GM23338 (cell line): ENCODE data around the gene IDH2. TPM values are rescaled to one million over a fixed set of nuclear protein-coding genes. Genes with fewer than 3 reads are reported as not detected.
"Not testable (repeated sequence)": the region's sequence is repeated elsewhere in the genome, so short reads cannot be mapped to it uniquely, and the experiment has no call there.

ENCODE experiments used
- ATAC-seq: fragments of 200-7000 bp; cut with Tn5 transposase; 3 replicates; pipeline ENCODE4 v1.9.1; 2020
- DNase-seq: peaks from one replicate; pipeline ENCODE4 v3.0.0-alpha.2; 2015; ENCODE audit warnings: low spot score
- H2AFZ ChIP-seq: fragments of 200-600 bp; sonication (generic); 2 replicates; pipeline ENCODE4 v1.8.0; 2016; ENCODE audit warnings: antibody characterized with exemption, mild to moderate bottlenecking, moderate library complexity
- H3F3A ChIP-seq: fragments of 200-600 bp; sonication (generic); replicated peaks from 2 replicates; pipeline ENCODE4 v1.8.0; 2017; ENCODE audit warnings: antibody characterized with exemption, mixed run types, low read depth
- H3K27ac ChIP-seq: fragments of 200-600 bp; sonication (generic); 2 replicates; pipeline ENCODE4 v1.6.1; 2016; ENCODE audit warnings: low read depth
- H3K27me3 ChIP-seq: fragments of 200-600 bp; sonication (generic); 2 replicates; pipeline ENCODE4 v1.8.0; 2016; ENCODE audit warnings: mild to moderate bottlenecking, mixed run types, moderate library complexity; ENCODE audit not compliant: insufficient read depth
- H3K36me3 ChIP-seq: fragments of 200-600 bp; sonication (generic); 2 replicates; pipeline ENCODE4 v1.8.0; 2016; ENCODE audit warnings: mild to moderate bottlenecking; ENCODE audit not compliant: insufficient read depth
- H3K4me1 ChIP-seq: fragments of 200-600 bp; sonication (generic); 2 replicates; pipeline ENCODE4 v1.8.0; 2016; ENCODE audit warnings: mild to moderate bottlenecking, moderate library complexity; ENCODE audit not compliant: insufficient read depth
- H3K4me2 ChIP-seq: fragments of 200-600 bp; sonication (generic); 2 replicates; pipeline ENCODE4 v1.7.1; 2017; ENCODE audit warnings: mixed run types
- H3K4me3 ChIP-seq: fragments of 200-600 bp; sonication (generic); 2 replicates; pipeline ENCODE4 v1.6.1; 2016; ENCODE audit warnings: mixed run types
- H3K79me2 ChIP-seq: fragments of 200-600 bp; sonication (generic); replicated peaks from 2 replicates; pipeline ENCODE4 v1.8.0; 2017; ENCODE audit warnings: mild to moderate bottlenecking; ENCODE audit not compliant: insufficient read depth
- H3K9me2 ChIP-seq: fragments of 200-600 bp; sonication (generic); 2 replicates; pipeline ENCODE4 v1.8.0; 2017; ENCODE audit not compliant: insufficient read depth
- H4K20me1 ChIP-seq: fragments of 200-600 bp; sonication (generic); replicated peaks from 2 replicates; pipeline ENCODE4 v1.8.0; 2017; ENCODE audit warnings: mild to moderate bottlenecking; ENCODE audit not compliant: insufficient read depth
- H3K27ac Mint-ChIP-seq: 2 replicates; pipeline ENCODE4 v1.8.0; 2020; ENCODE audit warnings: inconsistent platforms, mild to moderate bottlenecking, moderate library complexity, mixed read lengths
- H3K27me3 Mint-ChIP-seq: 3 replicates; pipeline ENCODE4 v1.8.0; 2022; ENCODE audit warnings: low read depth, mild to moderate bottlenecking, moderate library complexity, mixed read lengths, inconsistent platforms; ENCODE audit not compliant: insufficient read depth, poor library complexity
- H3K36me3 Mint-ChIP-seq: 3 replicates; pipeline ENCODE4 v1.8.0; 2021; ENCODE audit warnings: low read depth, mild to moderate bottlenecking, inconsistent platforms, moderate library complexity, mixed read lengths
- H3K4me1 Mint-ChIP-seq: 3 replicates; pipeline ENCODE4 v1.8.0; 2020; ENCODE audit warnings: mild to moderate bottlenecking, inconsistent platforms, mixed read lengths
- H3K4me3 Mint-ChIP-seq: 3 replicates; pipeline ENCODE4 v1.8.0; 2021; ENCODE audit warnings: moderate library complexity, mild to moderate bottlenecking, inconsistent platforms, mixed read lengths
- H3K9me3 Mint-ChIP-seq: 3 replicates; pipeline ENCODE4 v1.8.0; 2020; ENCODE audit warnings: moderate library complexity, mild to moderate bottlenecking, inconsistent platforms, mixed read lengths
- CREB1 ChIP-seq: fragments of 250-450 bp; sonication (Bioruptor Pico); IDR thresholded peaks from 2 replicates; pipeline ENCODE4 v1.5.0; 2020; ENCODE audit warnings: low read depth, mild to moderate bottlenecking, moderate library complexity
- EZH2 ChIP-seq: fragments of 200-600 bp; sonication (generic); IDR thresholded peaks from one replicate; pipeline ENCODE4 v1.8.0; 2017; ENCODE audit warnings: antibody characterized with exemption, mild to moderate bottlenecking, low read depth; ENCODE audit not compliant: unreplicated experiment
- EZH2phosphoT487 ChIP-seq: fragments of 200-600 bp; sonication (generic); IDR thresholded peaks from one replicate; pipeline ENCODE4 v1.8.1; 2018; ENCODE audit warnings: antibody characterized with exemption; ENCODE audit not compliant: unreplicated experiment
- JUNB ChIP-seq: IDR thresholded peaks from one replicate; pipeline ENCODE4 v1.6.1; 2016; ENCODE audit warnings: antibody characterized with exemption; ENCODE audit not compliant: unreplicated experiment
- NANOG ChIP-seq: IDR thresholded peaks from 2 replicates; pipeline ENCODE4 v1.6.1; 2016; ENCODE audit warnings: antibody characterized with exemption, borderline replicate concordance
- POLR2AphosphoS5 ChIP-seq: IDR thresholded peaks from 2 replicates; pipeline ENCODE4 v1.6.1; 2016; ENCODE audit warnings: antibody characterized with exemption, low read depth
- STAT1 ChIP-seq: IDR thresholded peaks from one replicate; pipeline ENCODE4 v1.6.1; 2016; ENCODE audit warnings: antibody characterized with exemption; ENCODE audit not compliant: unreplicated experiment
- ZNF114 ChIP-seq: fragments of 250-450 bp; sonication (Bioruptor Pico); IDR thresholded peaks from 2 replicates; pipeline ENCODE4 v1.5.0; 2020; ENCODE audit warnings: mild to moderate bottlenecking, moderate library complexity
- ZNF331 ChIP-seq: fragments of 250-450 bp; sonication (Bioruptor Pico); IDR thresholded peaks from 2 replicates; pipeline ENCODE4 v1.5.0; 2020; ENCODE audit warnings: low read depth, mild to moderate bottlenecking, moderate library complexity
- long read RNA-seq: library from polyadenylated mRNA; unstranded; transcript quantifications from one replicate; pipeline ENCODE4 v2.0.0, GENCODE V29; 2020; ENCODE audit not compliant: unreplicated experiment
- polyA plus RNA-seq: library from polyadenylated mRNA; unstranded; fragments of >200 nt; fragmentation: Nextera tagmentation; extraction: Ambion mirVana; gene quantifications from 2 replicates; pipeline ENCODE4 v1.2.1, GENCODE V29; 2016
- total RNA-seq: library from RNA; depleted of rRNA; stranded (reverse); fragments of >200 nt; shearing (Covaris generic); gene quantifications from 2 replicates; pipeline ENCODE4 v1.2.3, GENCODE V29; 2014; rRNA removed
- TF ChIP-seq, protein P1 (sequence below), 2 experiments: fragments of 200-600 bp in 1 of 2; sonication (generic) in 1 of 2; conservative IDR thresholded peaks; 2 replicates each; pipeline versions ENCODE4 v1.5.1 to v1.6.1; 2016 to 2017; ENCODE audit warnings: antibody characterized with exemption in 2 of 2, low read depth in 2 of 2, mild to moderate bottlenecking in 2 of 2, moderate library complexity in 1 of 2

The IDH2 gene
- 63.6 and 64.0 TPM in 2 replicates for total RNA-seq
- polyA plus RNA-seq: 54.9 and 58.1 TPM in 2 replicates
- long read RNA-seq, transcript IDH2-201 (11 exons, 2,694 nt): major isoform, 81 of 88 reads
- long read RNA-seq, partial matches to known transcripts: 2 of 88 reads
- long read RNA-seq, other reads (novel, unspliced or antisense): 4 of 88 reads

DNA sequence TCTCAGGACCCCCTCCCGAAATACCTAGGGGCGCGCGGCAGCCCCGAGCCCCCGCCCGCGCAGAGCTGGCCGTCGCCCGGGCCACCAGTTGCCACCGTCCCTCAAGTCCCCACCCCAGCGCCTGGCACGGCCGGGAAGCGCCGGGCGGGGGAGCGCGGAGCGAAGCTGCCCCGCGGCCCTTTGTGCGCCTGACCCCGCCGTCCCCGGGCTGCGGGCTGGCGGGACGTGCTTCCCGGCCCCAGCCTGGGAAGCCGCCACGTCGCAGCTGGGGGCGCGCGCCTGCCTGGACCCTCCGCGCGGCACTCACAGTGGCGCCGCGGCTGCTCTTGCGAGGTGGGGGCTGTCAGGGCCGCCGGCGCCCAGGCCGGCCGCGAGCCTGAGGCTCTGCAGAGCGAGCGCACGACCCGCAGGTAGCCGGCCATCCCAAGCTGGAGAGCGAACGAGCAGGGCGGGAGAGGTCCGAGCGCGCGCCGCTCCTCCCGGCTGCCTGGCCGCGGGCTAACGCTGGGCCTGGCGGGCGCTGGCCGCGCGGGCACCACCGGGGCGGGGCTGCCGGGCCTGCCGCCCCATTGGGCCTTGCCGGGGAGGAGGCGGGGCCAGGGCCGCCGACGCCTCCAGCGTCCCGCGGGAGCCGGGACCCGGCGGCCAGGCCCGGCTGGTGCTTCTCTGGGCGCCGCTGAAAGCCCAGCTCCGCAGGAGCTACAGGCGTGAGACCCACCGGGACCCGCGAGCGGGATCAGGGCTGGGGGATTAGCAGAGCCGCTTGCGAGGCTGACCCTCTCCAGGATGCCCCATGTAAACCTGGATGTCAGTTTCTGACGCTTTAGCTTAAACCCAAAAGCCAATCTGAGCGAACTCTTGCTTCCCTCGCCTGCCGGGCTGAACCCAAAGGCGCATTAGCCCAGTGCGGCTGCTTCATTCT lies at the start of gene IDH2:
TSS of gene IDH2 (minus strand) at position 500 of the 922 bp plus-strand sequence. CDS start at position 422, 78 bp downstream.
- H3K27ac Mint-ChIP-seq: no peak within 1 kb of the TSS
- DNase-seq: peak; percentile 93
- TF ChIP-seq, protein P1, sequence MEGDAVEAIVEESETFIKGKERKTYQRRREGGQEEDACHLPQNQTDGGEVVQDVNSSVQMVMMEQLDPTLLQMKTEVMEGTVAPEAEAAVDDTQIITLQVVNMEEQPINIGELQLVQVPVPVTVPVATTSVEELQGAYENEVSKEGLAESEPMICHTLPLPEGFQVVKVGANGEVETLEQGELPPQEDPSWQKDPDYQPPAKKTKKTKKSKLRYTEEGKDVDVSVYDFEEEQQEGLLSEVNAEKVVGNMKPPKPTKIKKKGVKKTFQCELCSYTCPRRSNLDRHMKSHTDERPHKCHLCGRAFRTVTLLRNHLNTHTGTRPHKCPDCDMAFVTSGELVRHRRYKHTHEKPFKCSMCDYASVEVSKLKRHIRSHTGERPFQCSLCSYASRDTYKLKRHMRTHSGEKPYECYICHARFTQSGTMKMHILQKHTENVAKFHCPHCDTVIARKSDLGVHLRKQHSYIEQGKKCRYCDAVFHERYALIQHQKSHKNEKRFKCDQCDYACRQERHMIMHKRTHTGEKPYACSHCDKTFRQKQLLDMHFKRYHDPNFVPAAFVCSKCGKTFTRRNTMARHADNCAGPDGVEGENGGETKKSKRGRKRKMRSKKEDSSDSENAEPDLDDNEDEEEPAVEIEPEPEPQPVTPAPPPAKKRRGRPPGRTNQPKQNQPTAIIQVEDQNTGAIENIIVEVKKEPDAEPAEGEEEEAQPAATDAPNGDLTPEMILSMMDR (conservative IDR thresholded peaks at IDR 0.05; ENCODE audit: low read depth in 2 of 2): no peak
- TF ChIP-seq POLR2AphosphoS5: peak; percentile 87
- H3K27me3 ChIP-seq: peaks cover 38% of the 10 kb centered on the region
- H3K27ac ChIP-seq: no peak within 1 kb of the TSS
- H3K36me3 ChIP-seq: no peaks in the 10 kb centered on the region
- peak within 1 kb of the TSS; percentile 83 for H3K4me3 ChIP-seq
- peak within 1 kb of the TSS; percentile 94 for H3K4me2 ChIP-seq
- H4K20me1 ChIP-seq: peaks cover 13% of the 10 kb centered on the region
- peaks cover 5% of the 10 kb centered on the region; the same call in 1 of the 2 replicates for H3K79me2 ChIP-seq
- no peaks in the 10 kb centered on the region; the same call in 2 of the 3 replicates for H3K9me3 Mint-ChIP-seq
- H3K36me3 Mint-ChIP-seq: no peaks in the 10 kb centered on the region
- H2AFZ ChIP-seq: peak within 1 kb of the TSS; percentile 96
- H3K27me3 Mint-ChIP-seq: peaks cover 28% of the 10 kb centered on the region
- peak within 1 kb of the TSS; percentile 78 for H3K4me3 Mint-ChIP-seq
- H3K4me1 Mint-ChIP-seq: peaks cover 36% of the 10 kb centered on the region
- peaks cover 11% of the 10 kb centered on the region for H3K4me1 ChIP-seq
- H3F3A ChIP-seq: peaks cover 17% of the 10 kb centered on the region
- peak; percentile 86 for ATAC-seq
- H3K9me2 ChIP-seq: no peaks in the 10 kb centered on the region

- H3K4me1 Mint-ChIP-seq: peaks cover 26% of the 10 kb centered on the region
- Histone ChIP-seq H3K4me1 (peaks cover 20% of the 10 kb centered on the region), H2AFZ (peak overlapping the region; percentile 84)
- H3K9me2 ChIP-seq, H4K20me1 ChIP-seq, H3K27me3 ChIP-seq, H3K36me3 ChIP-seq, DNase-seq, ATAC-seq, H3K4me3 ChIP-seq, H3K4me3 Mint-ChIP-seq, H3K36me3 Mint-ChIP-seq, H3K27ac ChIP-seq, H3F3A ChIP-seq, H3K27ac Mint-ChIP-seq, H3K9me3 Mint-ChIP-seq, H3K4me2 ChIP-seq, H3K79me2 ChIP-seq, H3K27me3 Mint-ChIP-seq: not testable (repeated sequence)
Measured at GRCh38 chr15:90150551-90150950, 48.3 kb upstream of the IDH2 start.

GRCh38 chr15:90149609-90150340 lies 47.5 kb upstream of the IDH2 start:
- H3K9me3 Mint-ChIP-seq: no peaks in the 10 kb centered on the region; the same call in 1 of the 3 replicates
- Histone ChIP-seq H3K36me3 (no peaks in the 10 kb centered on the region), H3K27me3 (no peaks in the 10 kb centered on the region), H3K79me2 (no peaks in the 10 kb centered on the region), H3K4me3 (no peak overlapping the region), H3K4me2 (no peak overlapping the region), H3K27ac (no peak overlapping the region), H4K20me1 (no peaks in the 10 kb centered on the region), H2AFZ (peak overlapping the region; percentile 84), H3K4me1 (peaks cover 20% of the 10 kb centered on the region), H3F3A (0 out of 2 replicates have a peak, but pooled peaks cover 9% of the 10 kb centered on the region), H3K9me2 (no peaks in the 10 kb centered on the region)
- peaks cover 26% of the 10 kb centered on the region for H3K4me1 Mint-ChIP-seq
- no peak overlapping the region for H3K27ac Mint-ChIP-seq
- DNase-seq (no peak), ATAC-seq (no peak)
- peaks cover 8% of the 10 kb centered on the region for H3K27me3 Mint-ChIP-seq
- no peaks in the 10 kb centered on the region for H3K36me3 Mint-ChIP-seq
- H3K4me3 Mint-ChIP-seq: no peak overlapping the region
- TF ChIP-seq NANOG (no peak), JUNB (no peak), STAT1 (no peak), CREB1 (CRISPR knock-in tag) (no peak), ZNF331 (CRISPR knock-in tag) (no peak), EZH2 (no peak), POLR2AphosphoS5 (no peak), ZNF114 (no peak), EZH2phosphoT487 (no peak)
- TF ChIP-seq, protein P1 (conservative IDR thresholded peaks at IDR 0.05; ENCODE audit: low read depth in 2 of 2): no peak
